K562 (cell line): ENCODE measurements around the gene CENPA. TPM values are rescaled to one million over a fixed set of nuclear protein-coding genes. Genes with fewer than 3 reads are reported as not detected.

Source experiments
- ATAC-seq: fragments of 200-7000 bp; cut with Tn5 transposase; 3 replicates; pipeline ENCODE4 v1.9.1; 2020; ENCODE audit warnings: moderate library complexity
- BruUV-seq: library from RNA; stranded (reverse); fragments of 400-500 nt; replicated peaks from 2 replicates; lab custom pipeline; 2021; lab: Mats Ljungman, UMichigan
- CTCF ChIA-PET: fragments of 300-600 bp; formaldehyde crosslinking; extraction: SDS; loops from one replicate; lab custom pipeline; 2021; ENCODE audit warnings: low intra/inter-chr PET ratio; lab: Yijun Ruan, JAX
- POLR2A ChIA-PET: fragments of 300-600, 350-650 bp; sonication (Branson Sonifier 250); formaldehyde crosslinking; extraction: SDS; loops from one replicate; lab custom pipeline; 2021; ENCODE audit warnings: antibody characterized with exemption, inconsistent platforms; lab: Yijun Ruan, JAX
- DNase-seq, 4 experiments: peaks; one replicate each; pipeline versions ENCODE4 v3.0.0 to v3.0.0-alpha.2; 2011 to 2018; ENCODE audit warnings: low spot score in 3 of 4, mixed read lengths in 3 of 4; ENCODE audit errors: extremely low read depth in 1 of 4
- FAIRE-seq: peaks from 2 replicates; lab custom pipeline; 2011; peaks lifted over from hg19 to GRCh38; lab: Jason Lieb, UNC
- H2AFZ ChIP-seq: 2 replicates; pipeline ENCODE4 v1.6.0; 2011; ENCODE audit warnings: low read depth, low read length, control low read depth, inconsistent platforms
- H3K27ac ChIP-seq: fragments of 200-600 bp; 3 replicates; pipeline ENCODE4 v1.8.0; 2011; ENCODE audit warnings: low read depth, mild to moderate bottlenecking, control low read depth, inconsistent platforms, low read length, moderate library complexity, mixed read lengths; ENCODE audit errors: extremely low read depth
- H3K27me3 ChIP-seq, 2 experiments: fragments of 300-600 bp in 1 of 2; 2 replicates in 1 of 2; 3 replicates in 1 of 2; pipeline versions ENCODE4 v1.6.0 to v1.8.0; 2011; ENCODE audit warnings: inconsistent platforms in 2 of 2, low read length in 2 of 2, mild to moderate bottlenecking in 1 of 2, mixed read lengths in 1 of 2, moderate library complexity in 1 of 2; ENCODE audit not compliant: control insufficient read depth in 2 of 2, insufficient read depth in 2 of 2
- H3K36me3 ChIP-seq: fragments of 300-600 bp; 3 replicates; pipeline ENCODE4 v1.8.0; 2011; ENCODE audit warnings: mild to moderate bottlenecking, low read length, inconsistent platforms; ENCODE audit not compliant: control insufficient read depth, insufficient read depth
- H3K4me1 ChIP-seq, 2 experiments: fragments of 200-600 bp in 1 of 2; replicated peaks in 1 of 2; 2 replicates in 1 of 2; 3 replicates in 1 of 2; pipeline versions ENCODE4 v1.5.1 to v1.8.0; 2011; ENCODE audit warnings: inconsistent platforms in 2 of 2, low read length in 2 of 2, mild to moderate bottlenecking in 1 of 2, mixed read lengths in 1 of 2, moderate library complexity in 1 of 2; ENCODE audit not compliant: control insufficient read depth in 2 of 2, insufficient read depth in 2 of 2
- H3K4me2 ChIP-seq: 2 replicates; pipeline ENCODE4 v1.6.1; 2011; ENCODE audit warnings: low read length, control low read depth, inconsistent platforms, mixed read lengths; ENCODE audit not compliant: insufficient read depth
- H3K4me3 ChIP-seq: fragments of 200-600 bp; sonication (generic), shearing (Covaris generic); 2 replicates; pipeline ENCODE4 v1.5.1; 2016; ENCODE audit warnings: control low read depth, inconsistent platforms
- H3K79me2 ChIP-seq: fragments of 200-600 bp; 3 replicates; pipeline ENCODE4 v1.8.0; 2011; ENCODE audit warnings: low read length, inconsistent platforms; ENCODE audit not compliant: control insufficient read depth, insufficient read depth
- H3K9ac ChIP-seq, 2 experiments: 2 replicates each; pipeline versions ENCODE4 v1.6.0 to v1.6.1; 2011; ENCODE audit warnings: low read depth in 2 of 2, low read length in 2 of 2, control low read depth in 1 of 2, inconsistent platforms in 1 of 2, mild to moderate bottlenecking in 1 of 2, mixed read lengths in 1 of 2; ENCODE audit not compliant: insufficient read depth in 1 of 2
- H3K9me1 ChIP-seq: one replicate; pipeline ENCODE4 v1.6.0; 2011; ENCODE audit warnings: inconsistent platforms, mild to moderate bottlenecking, low read length, moderate library complexity; ENCODE audit not compliant: control insufficient read depth, insufficient read depth
- H3K9me3 ChIP-seq: replicated peaks from 2 replicates; pipeline ENCODE4 v1.5.1; 2011; ENCODE audit warnings: low read depth, low read length, inconsistent platforms; ENCODE audit not compliant: control insufficient read depth, insufficient read depth
- H4K20me1 ChIP-seq: replicated peaks from 2 replicates; pipeline ENCODE4 v1.6.1; 2011; ENCODE audit warnings: low read length, inconsistent platforms, mixed read lengths; ENCODE audit not compliant: control insufficient read depth, insufficient read depth
- BMI1 ChIP-seq: fragments of 150-350 bp; IDR thresholded peaks from 2 replicates; pipeline ENCODE4 v1.6.1; 2014; ENCODE audit warnings: low read length
- SIRT6 ChIP-seq: IDR thresholded peaks from one replicate; pipeline ENCODE4 v1.6.1; 2012; ENCODE audit warnings: low read depth, mild to moderate bottlenecking, control low read depth, inconsistent platforms, low read length, moderate library complexity
- ZNF23 ChIP-seq: fragments of 250-450 bp; sonication (Bioruptor Pico); IDR thresholded peaks from 2 replicates; pipeline ENCODE4 v1.4.0; 2020; ENCODE audit warnings: mild to moderate bottlenecking
- WGBS: fragments of 100-300 bp; shearing (Covaris generic); methylation state at CpG from one replicate; pipeline ENCODE4 v1.1.6; 2016; ENCODE audit warnings: low coverage, mixed read lengths; ENCODE audit not compliant: insufficient coverage; ENCODE audit errors: missing lambda C conversion rate; 5-methylcytosine and 5-hydroxymethylcytosine counted together
- in situ Hi-C: fragments of 300-500 bp; cut with MboI; formaldehyde crosslinking; loops from 4 replicates; pipeline ENCODE4 v1.15.0; 2018; ENCODE audit warnings: inconsistent platforms, mixed read lengths
- intact Hi-C: fragments of 100-400 bp; cut with micrococcal nuclease; formaldehyde crosslinking; loops from 2 replicates; pipeline ENCODE4 v1.14.2; 2022
- polyA plus RNA-seq, 8 experiments: library from polyadenylated mRNA; depleted of rRNA in 4 of 8; stranded (reverse) in 5 of 8; unstranded in 3 of 8; fragments of >200 nt; fragmentation: Nextera tagmentation in 2 of 8; fragmentation: Illumina TruSeq in 1 of 8; extraction: Ambion mirVana in 2 of 8; extraction: Trizol in 1 of 8; gene quantifications; 2 replicates each; pipeline versions ENCODE4 v1.2.1 to v1.2.3, GENCODE V29; 2011 to 2014; ENCODE audit warnings: inconsistent platforms in 1 of 8, missing spikeins in 1 of 8
- total RNA-seq, 7 experiments: library from RNA; depleted of rRNA in 6 of 7; stranded (reverse); fragments of >200 nt in 6 of 7; fragmentation: Illumina TruSeq in 2 of 7; extraction: Trizol in 2 of 7; gene quantifications; 2 replicates each; pipeline versions ENCODE4 v1.2.1 to v1.2.3, GENCODE V29; 2011 to 2021; ENCODE audit warnings: low replicate concordance in 1 of 7
- TF ChIP-seq, protein P1 (sequence below): IDR thresholded peaks from 2 replicates; pipeline ENCODE4 v1.6.1; 2012; ENCODE audit warnings: low read depth, low read length, improper control_type of control experiment, borderline replicate concordance

CENPA gene
- total and polyA plus RNA-seq, 9 of the 15 experiments (the other 6 are each of a cell fraction or from before 2014, with no cell fraction given) = 11.3 to 61.7 (median 44.7) TPM

GRCh38 chr2:26737221-26737620 lies 48.6 kb upstream of the CENPA start:
- H3K27ac ChIP-seq = no peak overlapping the region
- H3K9me3 ChIP-seq = no peaks in the 10 kb centered on the region
- H3K9me1 ChIP-seq = no peaks in the 10 kb centered on the region
- no peaks in the 10 kb centered on the region for H4K20me1 ChIP-seq
- intact Hi-C loops (no loop called here), in situ Hi-C loops (no loop called here)
- no peak overlapping the region for H2AFZ ChIP-seq
- DNase-seq (no peak), FAIRE-seq (no peak), ATAC-seq (no peak)
- no peaks in the 10 kb centered on the region for H3K36me3 ChIP-seq
- CTCF ChIA-PET = interaction anchor here (0.6 kb wide), 1 partner anchor 16 kb away, joined by 5 read pairs; no protein-coding TSS in a partner anchor
- peaks cover 0 to 5% of the 10 kb centered on the region in 2 experiments; a peak in 2 of 5 replicates for H3K4me1 ChIP-seq
- no peak for TF ChIP-seq ZNF23 (CRISPR knock-in tag)
- TF ChIP-seq, protein P1, sequence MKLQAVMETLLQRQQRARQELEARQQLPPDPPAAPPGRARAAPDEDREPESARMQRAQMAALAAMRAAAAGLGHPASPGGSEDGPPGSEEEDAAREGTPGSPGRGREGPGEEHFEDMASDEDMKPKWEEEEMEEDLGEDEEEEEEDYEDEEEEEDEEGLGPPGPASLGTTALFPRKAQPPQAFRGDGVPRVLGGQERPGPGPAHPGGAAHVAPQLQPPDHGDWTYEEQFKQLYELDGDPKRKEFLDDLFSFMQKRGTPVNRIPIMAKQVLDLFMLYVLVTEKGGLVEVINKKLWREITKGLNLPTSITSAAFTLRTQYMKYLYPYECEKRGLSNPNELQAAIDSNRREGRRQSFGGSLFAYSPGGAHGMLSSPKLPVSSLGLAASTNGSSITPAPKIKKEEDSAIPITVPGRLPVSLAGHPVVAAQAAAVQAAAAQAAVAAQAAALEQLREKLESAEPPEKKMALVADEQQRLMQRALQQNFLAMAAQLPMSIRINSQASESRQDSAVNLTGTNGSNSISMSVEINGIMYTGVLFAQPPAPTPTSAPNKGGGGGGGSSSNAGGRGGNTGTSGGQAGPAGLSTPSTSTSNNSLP = no peak
- no peak for TF ChIP-seq SIRT6
- TF ChIP-seq BMI1 = no peak
- no peak overlapping the region for H3K4me2 ChIP-seq
- POLR2A ChIA-PET = interaction anchor here (0.9 to 1.1 kb wide), 2 partner anchors 9 to 11 kb away, joined by 3 read pairs; no protein-coding TSS in a partner anchor
- no peaks in the 10 kb centered on the region for H3K79me2 ChIP-seq
- no TSS peak for BruUV-seq
- H3K27me3 ChIP-seq = peaks cover 2 to 15% of the 10 kb centered on the region in 2 experiments; a peak in 3 of 5 replicates
- no peak overlapping the region for H3K4me3 ChIP-seq
- WGBS = 12% methylated on average over 4 of the region's 4 CpGs
- H3K9ac ChIP-seq = no peak overlapping the region
